ENCODE measurements around the gene MRPS17.

The MRPS17 gene

GRCh38 chr7:55970978-55971377 is 19.3 kb downstream of the MRPS17 start:
- no peak for ATAC-seq
- DNase-seq = no peak

- no peak for ATAC-seq
- no peak for DNase-seq
Measured at GRCh38 chr7:55973747-55974250, 22.1 kb downstream of the MRPS17 start.

GRCh38 chr7:55975988-55976633 is 24.4 kb downstream of the MRPS17 start:
- no peak for ATAC-seq

GRCh38 chr7:55977831-55978230 is 26.2 kb downstream of the MRPS17 start:
- DNase-seq (no peak), ATAC-seq (no peak)

More at GRCh38 chr7:55975988-55976633, 24.4 kb downstream of the MRPS17 start:
- no peak for DNase-seq

GRCh38 chr7:55980266-55980665 is 28.6 kb downstream of the MRPS17 start:
- ATAC-seq (no peak), DNase-seq (no peak)

GRCh38 chr7:55983537-55983936 is 31.9 kb downstream of the MRPS17 start:
- ATAC-seq (no peak), DNase-seq (no peak)

- ATAC-seq = no peak
- no peak for DNase-seq
Measured at GRCh38 chr7:55992346-55992745, 40.7 kb downstream of the MRPS17 start.

GRCh38 chr7:55996856-55997500 is 45.3 kb downstream of the MRPS17 start:
- DNase-seq (no peak), ATAC-seq (no peak)

GRCh38 chr7:56003749-56004148 is 52.1 kb downstream of the MRPS17 start:
- no peak for ATAC-seq
- DNase-seq = no peak
